Posterior cingulate gyrus (tissue), 11 donors: ENCODE measurements around the gene COL23A1.
"Not testable (repeated sequence)": the region's sequence is repeated elsewhere in the genome, so short reads cannot be mapped to it uniquely, and the experiment has no call there.

Experiments used
- DNase-seq, 10 donors: peaks; one replicate each; pipeline versions ENCODE4 v3.0.0 to v3.0.0-alpha.2; 2020 to 2021; ENCODE audit warnings: mixed read lengths in 3 of 10
- intact Hi-C: fragments of 100-400 bp; cut with DNase I; formaldehyde crosslinking; loops from one replicate; pipeline ENCODE4 v1.15.1; 2023

The COL23A1 gene

GRCh38 chr5:178486878-178487512 lies 103.2 kb downstream of the COL23A1 start:
- intact Hi-C loops, result not testable (repeated sequence)
- DNase-seq, result peak in 1 of 10 donors; percentile 26

DNA sequence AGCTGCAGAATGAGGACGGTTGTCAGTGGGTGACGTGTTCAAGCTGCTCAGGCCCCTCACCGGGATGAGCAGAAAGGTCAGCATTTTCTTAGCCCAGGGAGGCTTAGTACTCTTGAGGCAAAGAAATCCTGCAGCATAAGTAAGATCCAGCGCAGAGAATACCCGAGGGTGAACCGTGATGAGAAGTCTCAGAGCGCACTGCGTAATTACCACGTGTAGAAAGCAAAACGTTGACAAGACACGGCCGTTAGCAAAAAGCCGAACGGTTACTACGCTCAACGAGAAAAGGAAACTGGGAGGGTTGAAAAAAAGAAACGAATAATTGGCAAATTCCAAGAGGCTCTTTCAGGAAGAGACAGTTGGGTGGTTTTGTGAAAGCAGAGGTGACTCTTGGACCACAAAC lies 104.0 kb downstream of the COL23A1 start:
- intact Hi-C loops, result no loop called here
- no peak for DNase-seq

DNA sequence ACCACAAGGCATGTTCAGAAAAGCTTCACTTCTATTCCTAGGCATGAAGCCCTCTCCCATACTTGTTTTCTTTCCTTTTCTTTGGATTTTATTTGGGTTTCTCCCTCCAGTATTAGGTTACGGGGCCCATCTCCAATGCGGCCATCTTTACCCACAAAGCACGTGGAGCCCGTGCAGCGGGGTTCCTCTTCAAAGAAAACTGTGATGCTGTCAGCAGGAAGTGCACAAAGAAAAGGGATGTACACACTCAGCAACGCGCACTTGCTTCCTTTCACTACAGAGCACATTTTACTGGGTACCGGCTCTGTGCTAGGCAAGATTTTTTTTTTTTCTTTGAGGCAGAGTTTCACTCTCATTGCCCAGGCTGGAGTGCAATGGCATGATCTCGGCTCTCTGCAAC lies 106.6 kb downstream of the COL23A1 start:
- intact Hi-C loops, result no loop called here
- DNase-seq, result peak in 2 of 10 donors; percentile 46 to 67

DNA sequence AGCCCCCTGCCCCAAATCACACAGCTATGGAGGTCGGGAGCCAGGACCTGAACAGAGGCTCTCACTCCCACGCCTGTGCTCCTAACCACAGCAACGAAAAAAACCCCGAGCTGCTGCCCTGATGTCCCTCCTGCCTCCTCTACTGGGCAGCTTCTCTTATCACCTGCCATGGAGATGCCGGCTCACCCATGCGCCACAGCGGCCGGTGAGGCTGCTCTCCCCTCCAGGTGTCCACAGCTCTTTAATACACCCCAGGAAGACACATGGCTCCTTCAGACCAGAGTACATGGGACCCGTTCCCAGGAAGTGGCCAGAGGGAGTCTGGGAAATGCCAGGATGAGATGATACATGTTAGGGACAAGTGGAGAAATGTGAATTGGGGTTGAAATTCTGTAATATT lies 110.9 kb downstream of the COL23A1 start:
- DNase-seq, result peak in 1 of 10 donors; percentile 33
- intact Hi-C loops, result no loop called here

- intact Hi-C loops, result no loop called here
- DNase-seq, result peak in 1 of 10 donors; percentile 26
These were observed 111.8 kb downstream of the COL23A1 start for GRCh38 chr5:178478370-178478769.

GRCh38 chr5:178477802-178478201 lies 112.4 kb downstream of the COL23A1 start:
- peak in 1 of 10 donors; percentile 60 for DNase-seq
- intact Hi-C loops, result no loop called here

- intact Hi-C loops, result no loop called here
- DNase-seq, result no peak
These were observed 113.0 kb downstream of the COL23A1 start for GRCh38 chr5:178476972-178477754.

DNA sequence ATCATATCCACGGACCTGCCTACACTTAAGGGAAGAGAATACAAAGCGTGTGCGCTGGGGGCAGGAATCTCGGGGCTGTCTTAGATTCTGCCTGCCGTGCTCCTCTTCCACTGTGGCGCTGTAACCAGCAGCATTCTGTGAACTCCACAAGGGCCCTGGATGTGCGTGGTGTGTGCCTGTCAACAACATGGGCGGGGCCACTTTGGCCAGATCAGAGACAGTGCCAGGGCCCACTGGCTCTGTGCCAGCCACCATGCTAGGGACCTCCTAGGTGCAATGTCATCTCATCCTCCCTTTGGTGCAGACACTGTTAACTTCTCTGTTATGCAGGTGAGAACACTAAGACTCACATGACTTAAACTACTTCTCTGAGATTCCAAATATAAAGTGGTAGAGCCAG lies 113.7 kb downstream of the COL23A1 start:
- intact Hi-C loops, result no loop called here
- peak in 2 of 10 donors; percentile 72 for DNase-seq

DNA sequence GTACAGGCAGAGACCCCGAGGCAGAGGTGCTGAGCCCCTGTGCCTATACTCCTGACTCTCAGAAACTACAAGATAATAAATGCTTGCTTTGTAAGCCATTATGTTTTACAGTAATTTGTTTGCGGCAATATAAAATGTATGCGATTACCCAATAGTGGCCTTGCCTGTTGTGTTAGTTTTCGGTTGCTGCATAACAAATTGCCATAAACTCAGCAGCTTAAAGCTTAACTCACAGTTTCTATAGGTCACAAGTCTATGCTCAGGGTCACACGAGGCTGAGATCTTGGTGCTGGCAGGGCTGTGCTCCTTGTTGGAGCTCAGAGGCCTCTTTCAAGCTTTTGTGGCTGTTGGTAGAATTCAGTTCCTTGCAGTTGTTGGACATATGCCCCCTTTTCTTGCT lies 114.8 kb downstream of the COL23A1 start:
- intact Hi-C loops, result no loop called here
- DNase-seq, result peak in 1 of 10 donors; percentile 22

- intact Hi-C loops, result no loop called here
- peak in 1 of 10 donors; percentile 4 for DNase-seq
These were observed 115.5 kb downstream of the COL23A1 start for GRCh38 chr5:178474562-178475184.

DNA sequence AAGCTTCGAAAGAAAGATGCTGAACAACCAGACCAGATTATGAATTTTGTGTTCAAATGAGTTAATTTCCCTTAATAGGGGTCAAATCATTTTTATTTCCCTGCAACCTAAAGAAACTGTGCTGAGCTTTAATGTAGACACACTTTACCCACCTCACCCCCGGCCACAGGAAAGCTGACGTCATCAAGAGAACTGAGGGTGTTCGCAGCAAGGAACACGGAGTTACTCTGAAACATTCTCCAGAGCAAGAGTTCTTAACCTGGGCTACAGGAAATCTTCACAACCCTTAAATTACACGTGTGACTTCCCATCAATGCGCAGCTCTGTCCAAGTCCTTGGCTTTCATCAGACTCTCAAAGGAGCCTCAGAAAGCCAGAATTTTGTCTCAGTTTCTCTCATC lies 116.3 kb downstream of the COL23A1 start:
- peak in 1 of 10 donors; percentile 7 for DNase-seq
- intact Hi-C loops, result no loop called here

GRCh38 chr5:178472138-178472537 lies 118.1 kb downstream of the COL23A1 start:
- intact Hi-C loops, result no loop called here
- peak in 2 of 10 donors; percentile 54 to 70 for DNase-seq

DNA sequence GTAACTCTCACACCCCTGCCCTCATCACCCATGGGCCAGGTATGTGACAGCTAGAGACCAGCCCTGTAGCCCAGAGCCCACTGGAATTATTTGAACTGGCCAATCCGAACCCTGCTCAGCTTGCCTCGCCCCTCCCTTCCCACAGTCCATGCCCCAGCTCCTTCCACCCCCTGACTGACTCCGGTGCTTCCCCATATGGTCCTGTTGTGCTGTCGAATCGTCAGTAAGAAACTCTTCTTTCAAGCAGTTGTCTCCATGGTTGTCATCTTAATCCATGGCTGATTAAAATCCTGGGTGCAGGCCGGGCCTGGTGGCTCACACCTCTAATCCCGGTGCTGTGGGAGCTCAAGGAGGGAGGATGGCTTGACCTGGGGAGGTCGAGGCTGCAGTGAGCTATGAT lies 118.5 kb downstream of the COL23A1 start:
- DNase-seq, result peak in 2 of 10 donors; percentile 64
- intact Hi-C loops, result no loop called here

- intact Hi-C loops, result no loop called here
- peak in 1 of 10 donors; percentile 66 for DNase-seq
These were observed 119.5 kb downstream of the COL23A1 start for GRCh38 chr5:178470760-178471025.

DNA sequence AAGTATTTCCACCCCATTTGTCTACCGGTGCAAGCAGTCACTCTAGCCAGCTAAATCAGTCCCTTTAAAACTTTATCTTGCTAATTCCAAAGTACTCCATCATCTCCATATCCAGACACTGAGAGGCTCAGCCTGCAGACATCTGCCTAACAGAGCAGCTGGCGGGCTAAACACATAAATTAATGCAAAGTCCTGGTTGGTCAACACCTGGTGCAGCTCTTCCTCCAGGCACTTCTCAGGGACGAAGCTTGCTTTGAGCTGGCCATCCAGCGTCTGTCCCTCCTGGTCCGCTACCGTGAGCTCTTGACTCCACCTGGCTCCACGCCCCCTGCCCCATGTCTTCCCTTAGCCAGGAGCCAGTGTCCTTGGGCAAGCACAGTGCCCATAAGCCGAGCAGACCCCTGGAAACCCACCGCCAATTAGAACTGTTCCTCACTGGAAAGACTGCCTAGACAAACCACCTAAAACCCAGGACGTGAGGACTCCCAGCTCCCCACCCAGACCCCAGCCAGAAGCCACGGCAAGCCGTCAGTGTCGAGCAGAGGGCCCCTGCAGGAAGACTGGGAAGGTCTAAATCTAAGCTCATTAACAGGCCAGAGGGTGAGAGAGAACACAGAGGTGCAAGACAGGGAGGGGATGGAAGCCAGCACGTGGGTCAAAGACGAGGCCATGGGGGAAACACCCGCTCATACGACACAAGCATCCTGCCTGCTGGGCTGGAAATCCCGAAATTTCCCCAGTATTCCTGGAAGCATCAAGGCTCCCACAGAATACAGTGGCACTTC lies 120.0 kb downstream of the COL23A1 start:
- peak in 1 of 10 donors; percentile 57 for DNase-seq
- intact Hi-C loops, result no loop called here

- intact Hi-C loops, result no loop called here
- DNase-seq, result peak in 1 of 10 donors; percentile 73
These were observed 120.9 kb downstream of the COL23A1 start for GRCh38 chr5:178469011-178469974.

DNA sequence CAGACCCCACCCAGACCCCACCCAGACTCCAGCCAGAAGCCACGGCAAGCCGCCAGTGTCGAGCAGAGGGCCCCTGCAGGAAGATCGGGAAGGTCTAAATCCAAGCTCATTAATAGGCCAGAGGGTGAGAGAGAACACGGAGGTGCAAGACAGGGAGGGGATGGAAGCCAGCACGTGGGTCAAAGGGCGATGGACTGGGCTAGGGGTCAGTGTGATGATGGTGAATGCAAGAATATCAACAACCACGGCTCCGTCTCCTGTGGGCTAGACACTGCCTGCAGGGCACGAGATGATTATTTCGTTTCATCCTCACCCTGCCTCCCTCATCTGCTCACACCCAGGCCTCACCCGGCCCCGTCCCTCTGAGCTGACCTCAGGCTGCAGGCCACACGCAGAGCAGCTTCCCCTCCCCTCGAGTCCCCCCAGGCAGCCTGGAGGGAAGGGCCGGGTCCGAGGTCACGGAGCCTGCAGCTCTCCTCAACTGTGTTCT lies 122.0 kb downstream of the COL23A1 start:
- intact Hi-C loops, result no loop called here

GRCh38 chr5:178467568-178468195 lies 122.5 kb downstream of the COL23A1 start:
- peak in 8 of 10 donors; percentile 26 to 91 (median 46) for DNase-seq
- intact Hi-C loops, result no loop called here

More for the DNA sequence above, 122.0 kb downstream of the COL23A1 start:
- DNase-seq, result peak in 1 of 10 donors; percentile 67

- DNase-seq, result no peak
- intact Hi-C loops, result no loop called here
These were observed 123.0 kb downstream of the COL23A1 start for GRCh38 chr5:178467205-178467567.
